SK-N-SH (cell line): Measurements from ENCODE around the gene LUC7L3. TPM values are rescaled to one million over a fixed set of nuclear protein-coding genes. Genes with fewer than 3 reads are reported as not detected.

Experiments
- CTCF ChIA-PET: fragments of 300-600, 350-600 bp; formaldehyde crosslinking; extraction: SDS; loops from one replicate; lab custom pipeline; 2021; lab: Yijun Ruan, JAX
- POLR2A ChIA-PET: fragments of 350-600 bp; sonication (Branson Sonifier 250); formaldehyde crosslinking; extraction: SDS; loops from one replicate; lab custom pipeline; 2020; ENCODE audit warnings: antibody characterized with exemption, inconsistent platforms; lab: Yijun Ruan, JAX
- DNase-seq: peaks from one replicate; pipeline ENCODE4 v3.0.0; 2012
- H2AFZ ChIP-seq: fragments of 200-600 bp; sonication (generic); 2 replicates; pipeline ENCODE4 v1.8.1; 2016; ENCODE audit warnings: antibody characterized with exemption, mild to moderate bottlenecking, low read depth
- H3F3A ChIP-seq: fragments of 200-600 bp; sonication (generic); replicated peaks from 2 replicates; pipeline ENCODE3; 2016; ENCODE audit warnings: antibody characterized with exemption, mild to moderate bottlenecking; ENCODE audit not compliant: insufficient read depth
- H3K27ac ChIP-seq, 2 experiments: fragments of 200-500 bp in 1 of 2; fragments of 200-600 bp in 1 of 2; sonication (Bioruptor generic) in 1 of 2; sonication (generic), shearing (Covaris generic) in 1 of 2; 2 replicates each; pipeline versions ENCODE4 v1.5.1 to v1.6.1; 2014 to 2016; ENCODE audit warnings: low read depth in 2 of 2, inconsistent platforms in 1 of 2, low read length in 1 of 2, mild to moderate bottlenecking in 1 of 2, mixed read lengths in 1 of 2
- H3K27me3 ChIP-seq: fragments of 200-600 bp; sonication (generic), shearing (Covaris generic); 2 replicates; pipeline ENCODE4 v1.6.1; 2016; ENCODE audit warnings: mixed run types; ENCODE audit not compliant: insufficient read depth
- H3K36me3 ChIP-seq, 2 experiments: fragments of 200-500 bp in 1 of 2; fragments of 200-600 bp in 1 of 2; sonication (Bioruptor generic) in 1 of 2; sonication (generic) in 1 of 2; replicated peaks in 1 of 2; 2 replicates each; pipeline versions ENCODE3 to v1.5.1; 2014 to 2016; ENCODE audit warnings: low read length in 1 of 2, mild to moderate bottlenecking in 1 of 2; ENCODE audit not compliant: insufficient read depth in 2 of 2, control insufficient read depth in 1 of 2
- H3K4me1 ChIP-seq, 2 experiments: fragments of 200-500 bp in 1 of 2; fragments of 200-600 bp in 1 of 2; sonication (Bioruptor generic) in 1 of 2; sonication (generic), shearing (Covaris generic) in 1 of 2; 2 replicates each; pipeline versions ENCODE4 v1.5.1 to v1.6.1; 2014 to 2016; ENCODE audit warnings: low read depth in 1 of 2, low read length in 1 of 2, mixed run types in 1 of 2; ENCODE audit not compliant: insufficient read depth in 2 of 2, control insufficient read depth in 1 of 2
- H3K4me2 ChIP-seq: fragments of 200-600 bp; sonication (generic), shearing (Covaris generic); 2 replicates; pipeline ENCODE4 v1.6.1; 2017; ENCODE audit warnings: mixed run types
- H3K4me3 ChIP-seq, 2 experiments: fragments of 200-500 bp in 1 of 2; fragments of 200-600 bp in 1 of 2; sonication (Bioruptor generic) in 1 of 2; sonication (generic), shearing (Covaris generic) in 1 of 2; 2 replicates each; pipeline versions ENCODE4 v1.5.1 to v1.8.1; 2014 to 2016; ENCODE audit warnings: low read depth in 2 of 2, inconsistent platforms in 1 of 2, low read length in 1 of 2, mild to moderate bottlenecking in 1 of 2, mixed read lengths in 1 of 2, moderate library complexity in 1 of 2
- H3K79me2 ChIP-seq: fragments of 200-600 bp; sonication (generic); 2 replicates; pipeline ENCODE4 v1.8.1; 2017; ENCODE audit warnings: mild to moderate bottlenecking; ENCODE audit not compliant: insufficient read depth
- H3K9ac ChIP-seq: fragments of 200-600 bp; sonication (generic); 2 replicates; pipeline ENCODE4 v1.6.1; 2017; ENCODE audit warnings: mixed run types
- H3K9me2 ChIP-seq: fragments of 200-600 bp; sonication (generic); 2 replicates; pipeline ENCODE4 v1.6.1; 2017; ENCODE audit warnings: mixed run types
- H3K9me3 ChIP-seq: fragments of 200-600 bp; sonication (generic); 2 replicates; pipeline ENCODE4 v1.6.1; 2017; ENCODE audit warnings: mixed run types, mild to moderate bottlenecking, moderate library complexity
- H4K20me1 ChIP-seq: fragments of 200-600 bp; sonication (generic); 2 replicates; pipeline ENCODE4 v1.6.1; 2017; ENCODE audit warnings: mild to moderate bottlenecking, mixed run types; ENCODE audit not compliant: insufficient read depth
- CHD2 ChIP-seq: fragments of 150-350 bp; IDR thresholded peaks from 2 replicates; pipeline ENCODE4 v1.6.1; 2018; ENCODE audit warnings: low read length; ENCODE audit not compliant: partially characterized antibody
- EP300 ChIP-seq, 2 experiments: IDR thresholded peaks; 2 replicates each; pipeline versions ENCODE4 v1.4.0 to v1.6.1; 2012; ENCODE audit warnings: borderline replicate concordance in 1 of 2, low read depth in 1 of 2, low read length in 1 of 2
- EZH2phosphoT487 ChIP-seq: fragments of 200-600 bp; sonication (generic); IDR thresholded peaks from 2 replicates; pipeline ENCODE4 v1.6.1; 2017; ENCODE audit warnings: low read depth, mixed run types, mild to moderate bottlenecking, antibody characterized with exemption, moderate library complexity, borderline replicate concordance
- FOSL2 ChIP-seq: IDR thresholded peaks from 2 replicates; pipeline ENCODE4 v1.4.0; 2012; ENCODE audit warnings: low read depth, mild to moderate bottlenecking, moderate library complexity, borderline replicate concordance
- GATA2 ChIP-seq: sonication (generic); formaldehyde crosslinking; IDR thresholded peaks from 2 replicates; pipeline ENCODE4 v1.5.0; 2020; ENCODE audit warnings: mild to moderate bottlenecking, missing genetic modification reagents
- MEF2A ChIP-seq: IDR thresholded peaks from 2 replicates; pipeline ENCODE4 v1.4.0; 2012; ENCODE audit warnings: low read depth, borderline replicate concordance
- NFIC ChIP-seq: IDR thresholded peaks from 2 replicates; pipeline ENCODE4 v1.4.0; 2012; ENCODE audit warnings: borderline replicate concordance
- POLR2AphosphoS5 ChIP-seq: IDR thresholded peaks from 2 replicates; pipeline ENCODE4 v1.6.1; 2012; ENCODE audit warnings: low read depth, low read length
- RFX5 ChIP-seq: IDR thresholded peaks from 2 replicates; pipeline ENCODE4 v1.6.1; 2012; ENCODE audit warnings: mild to moderate bottlenecking, improper control_type of control experiment, low read length
- SIN3A ChIP-seq: IDR thresholded peaks from 2 replicates; pipeline ENCODE4 v1.6.1; 2012; ENCODE audit warnings: low read depth, mild to moderate bottlenecking, low read length, moderate library complexity, borderline replicate concordance
- SMC3 ChIP-seq: IDR thresholded peaks from 2 replicates; pipeline ENCODE4 v1.6.1; 2012; ENCODE audit warnings: low read depth, low read length, improper control_type of control experiment
- TAF1 ChIP-seq: IDR thresholded peaks from 2 replicates; pipeline ENCODE4 v1.6.1; 2012; ENCODE audit warnings: low read depth, mild to moderate bottlenecking, low read length, moderate library complexity, borderline replicate concordance
- WGBS: methylation state at CpG from one replicate; pipeline ENCODE4 v1.1.6; 2017; ENCODE audit warnings: low lambda C conversion rate; 5-methylcytosine and 5-hydroxymethylcytosine counted together
- polyA plus RNA-seq, 3 experiments: library from polyadenylated mRNA; depleted of rRNA; stranded (reverse); fragments of >200 nt; gene quantifications; 2 replicates each; pipeline ENCODE4 v1.2.3, GENCODE V29; 2012
- TF ChIP-seq, protein P1 (sequence below): fragments of 150-350 bp; IDR thresholded peaks from 2 replicates; pipeline ENCODE4 v1.6.1; 2016; ENCODE audit warnings: mild to moderate bottlenecking, low read depth, low read length
- TF ChIP-seq, protein P2 (sequence below): IDR thresholded peaks from 2 replicates; pipeline ENCODE4; 2012
- TF ChIP-seq, protein P3 (sequence below): IDR thresholded peaks from 2 replicates; pipeline ENCODE4 v1.4.0; 2012; ENCODE audit warnings: low read depth
- TF ChIP-seq, protein P4 (sequence below): fragments of 200-600 bp; sonication (generic); IDR thresholded peaks from 2 replicates; pipeline ENCODE4 v1.6.1; 2017; ENCODE audit warnings: antibody characterized with exemption, mild to moderate bottlenecking, moderate library complexity
- TF ChIP-seq, protein P5 (sequence below): fragments of 150-350 bp; IDR thresholded peaks from 2 replicates; pipeline ENCODE4 v1.6.1; 2017; ENCODE audit warnings: antibody characterized with exemption, low read length, low read depth, borderline replicate concordance
- TF ChIP-seq, protein P6 (sequence below): IDR thresholded peaks from 2 replicates; pipeline ENCODE4 v1.6.1; 2012; ENCODE audit warnings: mild to moderate bottlenecking, low read depth, low read length, moderate library complexity

Gene LUC7L3
- polyA plus RNA-seq, 1 of the 3 experiments (the other 2 are of a cell fraction): 154 TPM

DNA sequence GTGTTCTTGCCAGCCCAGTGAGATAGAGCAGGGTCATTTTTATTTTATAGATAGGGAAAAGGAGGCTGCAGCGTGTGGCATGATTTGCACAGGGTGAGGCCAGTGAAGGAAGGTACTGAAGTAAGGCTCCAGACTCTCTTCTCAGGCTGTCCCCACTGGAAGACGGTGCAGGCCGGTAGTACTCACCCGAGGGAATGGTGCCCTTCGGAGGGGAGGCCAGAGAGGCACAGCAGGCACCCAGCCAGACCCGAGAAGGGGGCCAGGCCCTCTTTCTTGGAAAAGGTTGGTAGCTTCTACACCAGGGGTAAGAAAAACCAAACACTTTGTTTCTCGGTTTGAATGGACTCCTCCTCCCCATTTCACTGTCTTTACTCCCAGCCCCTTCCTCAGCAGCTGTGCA lies 47.6 kb downstream of the LUC7L3 start:
- Histone ChIP-seq H3K9me3 (no peaks in the 10 kb centered on the region), H3K27ac (no peak overlapping the region), H3K9ac (no peak overlapping the region), H3F3A (no peaks in the 10 kb centered on the region), H3K9me2 (no peaks in the 10 kb centered on the region), H2AFZ (no peak overlapping the region), H3K4me3 (no peak overlapping the region), H4K20me1 (no peaks in the 10 kb centered on the region), H3K79me2 (no peaks in the 10 kb centered on the region), H3K27me3 (no peaks in the 10 kb centered on the region), H3K4me2 (no peak overlapping the region), H3K4me1 (peaks cover 0 to 24% of the 10 kb centered on the region in 2 experiments; a peak in 2 of 4 replicates), H3K36me3 (no peaks in the 10 kb centered on the region)
- POLR2A ChIA-PET: no interaction called here
- TF ChIP-seq, protein P1, sequence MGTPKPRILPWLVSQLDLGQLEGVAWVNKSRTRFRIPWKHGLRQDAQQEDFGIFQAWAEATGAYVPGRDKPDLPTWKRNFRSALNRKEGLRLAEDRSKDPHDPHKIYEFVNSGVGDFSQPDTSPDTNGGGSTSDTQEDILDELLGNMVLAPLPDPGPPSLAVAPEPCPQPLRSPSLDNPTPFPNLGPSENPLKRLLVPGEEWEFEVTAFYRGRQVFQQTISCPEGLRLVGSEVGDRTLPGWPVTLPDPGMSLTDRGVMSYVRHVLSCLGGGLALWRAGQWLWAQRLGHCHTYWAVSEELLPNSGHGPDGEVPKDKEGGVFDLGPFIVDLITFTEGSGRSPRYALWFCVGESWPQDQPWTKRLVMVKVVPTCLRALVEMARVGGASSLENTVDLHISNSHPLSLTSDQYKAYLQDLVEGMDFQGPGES: no peak
- TF ChIP-seq NFIC (no peak), SIN3A (no peak), TAF1 (no peak), FOSL2 (no peak)
- TF ChIP-seq, protein P2, sequence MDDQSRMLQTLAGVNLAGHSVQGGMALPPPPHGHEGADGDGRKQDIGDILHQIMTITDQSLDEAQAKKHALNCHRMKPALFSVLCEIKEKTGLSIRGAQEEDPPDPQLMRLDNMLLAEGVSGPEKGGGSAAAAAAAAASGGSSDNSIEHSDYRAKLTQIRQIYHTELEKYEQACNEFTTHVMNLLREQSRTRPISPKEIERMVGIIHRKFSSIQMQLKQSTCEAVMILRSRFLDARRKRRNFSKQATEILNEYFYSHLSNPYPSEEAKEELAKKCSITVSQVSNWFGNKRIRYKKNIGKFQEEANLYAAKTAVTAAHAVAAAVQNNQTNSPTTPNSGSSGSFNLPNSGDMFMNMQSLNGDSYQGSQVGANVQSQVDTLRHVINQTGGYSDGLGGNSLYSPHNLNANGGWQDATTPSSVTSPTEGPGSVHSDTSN: no peak
- TF ChIP-seq, protein P3, sequence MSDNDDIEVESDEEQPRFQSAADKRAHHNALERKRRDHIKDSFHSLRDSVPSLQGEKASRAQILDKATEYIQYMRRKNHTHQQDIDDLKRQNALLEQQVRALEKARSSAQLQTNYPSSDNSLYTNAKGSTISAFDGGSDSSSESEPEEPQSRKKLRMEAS: no peak
- WGBS: 72% methylated on average over 7 of the region's 7 CpGs
- CTCF ChIA-PET: interaction anchor here (0.7 to 8.7 kb wide), 8 partner anchors 11 to 190 kb away, joined by 3 to 95 read pairs (median 4); no protein-coding TSS in a partner anchor
- DNase-seq: no peak

DNA sequence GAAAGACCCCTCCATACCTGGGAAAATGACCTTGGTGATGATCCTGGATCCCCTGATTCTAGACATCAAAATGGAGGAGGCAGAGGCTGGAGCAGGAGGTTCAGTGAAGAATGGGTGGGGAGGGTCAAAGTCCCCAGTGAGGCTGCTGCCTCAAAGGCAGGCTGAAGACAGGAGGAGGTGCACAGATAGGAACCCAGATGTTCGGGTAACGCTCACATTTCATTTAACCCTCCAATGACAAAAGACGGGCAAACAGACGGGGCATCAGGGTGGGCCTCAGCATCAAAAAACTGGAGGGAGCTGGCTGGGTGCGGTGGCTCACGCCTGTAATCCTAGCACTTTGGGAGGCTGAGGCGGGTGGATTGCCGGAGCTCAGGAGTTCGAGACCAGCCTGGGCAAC lies 48.0 kb downstream of the LUC7L3 start, which contains the start of gene ANKRD40CL:
Gene ANKRD40CL, minus strand, starts transcription at position 73 of the 400 bp plus-strand sequence. CDS start 605 bp downstream, outside the sequence.
- Histone ChIP-seq H2AFZ (no peak within 1 kb of the TSS), H3K27ac (no peak within 1 kb of the TSS), H3K27me3 (no peaks in the 10 kb centered on the region), H3K79me2 (no peaks in the 10 kb centered on the region), H4K20me1 (no peaks in the 10 kb centered on the region), H3K4me3 (no peak within 1 kb of the TSS), H3K9me3 (no peaks in the 10 kb centered on the region), H3K9ac (no peak within 1 kb of the TSS), H3K4me2 (no peak within 1 kb of the TSS), H3F3A (no peaks in the 10 kb centered on the region), H3K9me2 (no peaks in the 10 kb centered on the region), H3K36me3 (no peaks in the 10 kb centered on the region), H3K4me1 (peaks cover 0 to 24% of the 10 kb centered on the region in 2 experiments; a peak in 2 of 4 replicates)
- ChIA-PET POLR2A (no interaction called here), CTCF (interaction anchor here (1.0 to 8.7 kb wide), 6 partner anchors 9 to 190 kb away, joined by 3 to 95 read pairs (median 6); no protein-coding TSS in a partner anchor)
- 83% methylated on average over 9 of the region's 9 CpGs for WGBS
- DNase-seq: no peak
- no peak for TF ChIP-seq CHD2
- no peak for TF ChIP-seq SMC3
- no peak for TF ChIP-seq GATA2 (CRISPR knock-in tag)
- no peak for TF ChIP-seq POLR2AphosphoS5
- TF ChIP-seq, protein P4, sequence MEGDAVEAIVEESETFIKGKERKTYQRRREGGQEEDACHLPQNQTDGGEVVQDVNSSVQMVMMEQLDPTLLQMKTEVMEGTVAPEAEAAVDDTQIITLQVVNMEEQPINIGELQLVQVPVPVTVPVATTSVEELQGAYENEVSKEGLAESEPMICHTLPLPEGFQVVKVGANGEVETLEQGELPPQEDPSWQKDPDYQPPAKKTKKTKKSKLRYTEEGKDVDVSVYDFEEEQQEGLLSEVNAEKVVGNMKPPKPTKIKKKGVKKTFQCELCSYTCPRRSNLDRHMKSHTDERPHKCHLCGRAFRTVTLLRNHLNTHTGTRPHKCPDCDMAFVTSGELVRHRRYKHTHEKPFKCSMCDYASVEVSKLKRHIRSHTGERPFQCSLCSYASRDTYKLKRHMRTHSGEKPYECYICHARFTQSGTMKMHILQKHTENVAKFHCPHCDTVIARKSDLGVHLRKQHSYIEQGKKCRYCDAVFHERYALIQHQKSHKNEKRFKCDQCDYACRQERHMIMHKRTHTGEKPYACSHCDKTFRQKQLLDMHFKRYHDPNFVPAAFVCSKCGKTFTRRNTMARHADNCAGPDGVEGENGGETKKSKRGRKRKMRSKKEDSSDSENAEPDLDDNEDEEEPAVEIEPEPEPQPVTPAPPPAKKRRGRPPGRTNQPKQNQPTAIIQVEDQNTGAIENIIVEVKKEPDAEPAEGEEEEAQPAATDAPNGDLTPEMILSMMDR: no peak
- no peak for TF ChIP-seq EP300 (IDR thresholded peaks at IDR 0.05; ENCODE audit: borderline replicate concordance in 1 of 2, low read depth in 1 of 2, low read length in 1 of 2)
- no peak for TF ChIP-seq EZH2phosphoT487
- TF ChIP-seq, protein P5, sequence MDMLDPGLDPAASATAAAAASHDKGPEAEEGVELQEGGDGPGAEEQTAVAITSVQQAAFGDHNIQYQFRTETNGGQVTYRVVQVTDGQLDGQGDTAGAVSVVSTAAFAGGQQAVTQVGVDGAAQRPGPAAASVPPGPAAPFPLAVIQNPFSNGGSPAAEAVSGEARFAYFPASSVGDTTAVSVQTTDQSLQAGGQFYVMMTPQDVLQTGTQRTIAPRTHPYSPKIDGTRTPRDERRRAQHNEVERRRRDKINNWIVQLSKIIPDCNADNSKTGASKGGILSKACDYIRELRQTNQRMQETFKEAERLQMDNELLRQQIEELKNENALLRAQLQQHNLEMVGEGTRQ: no peak
- TF ChIP-seq, protein P6, sequence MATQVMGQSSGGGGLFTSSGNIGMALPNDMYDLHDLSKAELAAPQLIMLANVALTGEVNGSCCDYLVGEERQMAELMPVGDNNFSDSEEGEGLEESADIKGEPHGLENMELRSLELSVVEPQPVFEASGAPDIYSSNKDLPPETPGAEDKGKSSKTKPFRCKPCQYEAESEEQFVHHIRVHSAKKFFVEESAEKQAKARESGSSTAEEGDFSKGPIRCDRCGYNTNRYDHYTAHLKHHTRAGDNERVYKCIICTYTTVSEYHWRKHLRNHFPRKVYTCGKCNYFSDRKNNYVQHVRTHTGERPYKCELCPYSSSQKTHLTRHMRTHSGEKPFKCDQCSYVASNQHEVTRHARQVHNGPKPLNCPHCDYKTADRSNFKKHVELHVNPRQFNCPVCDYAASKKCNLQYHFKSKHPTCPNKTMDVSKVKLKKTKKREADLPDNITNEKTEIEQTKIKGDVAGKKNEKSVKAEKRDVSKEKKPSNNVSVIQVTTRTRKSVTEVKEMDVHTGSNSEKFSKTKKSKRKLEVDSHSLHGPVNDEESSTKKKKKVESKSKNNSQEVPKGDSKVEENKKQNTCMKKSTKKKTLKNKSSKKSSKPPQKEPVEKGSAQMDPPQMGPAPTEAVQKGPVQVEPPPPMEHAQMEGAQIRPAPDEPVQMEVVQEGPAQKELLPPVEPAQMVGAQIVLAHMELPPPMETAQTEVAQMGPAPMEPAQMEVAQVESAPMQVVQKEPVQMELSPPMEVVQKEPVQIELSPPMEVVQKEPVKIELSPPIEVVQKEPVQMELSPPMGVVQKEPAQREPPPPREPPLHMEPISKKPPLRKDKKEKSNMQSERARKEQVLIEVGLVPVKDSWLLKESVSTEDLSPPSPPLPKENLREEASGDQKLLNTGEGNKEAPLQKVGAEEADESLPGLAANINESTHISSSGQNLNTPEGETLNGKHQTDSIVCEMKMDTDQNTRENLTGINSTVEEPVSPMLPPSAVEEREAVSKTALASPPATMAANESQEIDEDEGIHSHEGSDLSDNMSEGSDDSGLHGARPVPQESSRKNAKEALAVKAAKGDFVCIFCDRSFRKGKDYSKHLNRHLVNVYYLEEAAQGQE: no peak
- no peak for TF ChIP-seq MEF2A
- TF ChIP-seq, protein P3: no peak
- no peak for TF ChIP-seq RFX5
